Glomerular endothelial cell (primary cell): ENCODE results near the gene NANS. TPM values are rescaled to one million over a fixed set of nuclear protein-coding genes. Genes with fewer than 3 reads are reported as not detected.
"Not testable (repeated sequence)": the region's sequence is repeated elsewhere in the genome, so short reads cannot be mapped to it uniquely, and the experiment has no call there.

Experiments
- DNase-seq: peaks from one replicate; pipeline ENCODE4 v3.0.0-alpha.2; 2011; ENCODE audit warnings: low read depth, low spot score; ENCODE audit errors: extremely low read depth
- total RNA-seq: library from RNA; depleted of rRNA; stranded (reverse); fragments of >200 nt; gene quantifications from 2 replicates; pipeline ENCODE4 v1.2.3, GENCODE V29; 2015

Gene NANS, protein sequence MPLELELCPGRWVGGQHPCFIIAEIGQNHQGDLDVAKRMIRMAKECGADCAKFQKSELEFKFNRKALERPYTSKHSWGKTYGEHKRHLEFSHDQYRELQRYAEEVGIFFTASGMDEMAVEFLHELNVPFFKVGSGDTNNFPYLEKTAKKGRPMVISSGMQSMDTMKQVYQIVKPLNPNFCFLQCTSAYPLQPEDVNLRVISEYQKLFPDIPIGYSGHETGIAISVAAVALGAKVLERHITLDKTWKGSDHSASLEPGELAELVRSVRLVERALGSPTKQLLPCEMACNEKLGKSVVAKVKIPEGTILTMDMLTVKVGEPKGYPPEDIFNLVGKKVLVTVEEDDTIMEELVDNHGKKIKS
- 85.1 and 96.6 TPM in 2 replicates for total RNA-seq

GRCh38 chr9:98056269-98057137 lies at the start of gene NANS:
Gene NANS, plus strand, starts transcription at chr9:98056732. Its CDS starts 77 bp downstream, at chr9:98056809.
- peak; percentile 87 for DNase-seq

- DNase-seq: no peak
Measured at GRCh38 chr9:98007251-98007928, 49.1 kb upstream of the NANS start.

GRCh38 chr9:98008764-98009163 lies 47.8 kb upstream of the NANS start:
- no peak for DNase-seq

- DNase-seq: no peak
Measured at GRCh38 chr9:98009437-98009836, 47.1 kb upstream of the NANS start.

DNA sequence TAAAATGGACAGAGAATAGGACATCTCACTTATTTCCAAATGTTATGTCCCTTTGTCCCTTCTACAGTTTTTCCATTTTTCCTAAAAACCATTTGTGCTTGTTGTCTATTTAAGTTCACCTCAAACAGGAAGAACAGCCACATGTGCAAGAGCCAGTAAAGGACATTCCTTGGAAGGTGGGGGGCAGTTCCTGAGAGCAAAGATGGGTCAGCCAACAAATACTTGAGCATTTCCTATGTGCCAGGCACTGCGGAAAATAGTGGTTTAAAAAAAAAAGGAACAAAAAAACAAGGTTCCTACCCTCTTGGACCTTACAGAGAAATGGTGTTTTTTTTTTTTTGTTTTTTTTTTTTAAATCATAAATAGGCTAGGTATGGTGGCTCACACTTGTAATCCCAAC lies 46.6 kb upstream of the NANS start:
- peak; percentile 79 for DNase-seq

DNA sequence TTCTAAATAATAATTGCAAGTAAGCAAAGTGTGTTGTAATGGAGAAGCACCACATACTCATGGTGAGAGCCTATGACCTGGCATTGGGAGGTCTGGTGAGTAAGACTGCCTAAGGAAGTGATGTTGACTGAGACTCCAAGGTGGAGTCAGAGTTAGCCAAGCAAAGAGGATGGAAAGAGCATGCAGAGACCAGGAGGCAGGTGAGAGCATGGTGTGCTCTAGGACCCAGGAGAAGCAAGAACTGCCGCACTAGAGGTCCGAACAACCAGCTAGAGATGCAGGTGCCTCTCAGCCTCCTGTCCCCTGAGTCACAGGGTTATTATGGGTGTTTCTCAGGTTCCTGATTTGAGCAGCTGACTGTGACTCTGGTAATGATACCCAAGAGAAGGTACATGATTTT lies 46.1 kb upstream of the NANS start:
- DNase-seq: peak; percentile 54

GRCh38 chr9:98011122-98011521 lies 45.4 kb upstream of the NANS start:
- no peak for DNase-seq

GRCh38 chr9:98016137-98016680 lies 40.3 kb upstream of the NANS start:
- no peak for DNase-seq

DNA sequence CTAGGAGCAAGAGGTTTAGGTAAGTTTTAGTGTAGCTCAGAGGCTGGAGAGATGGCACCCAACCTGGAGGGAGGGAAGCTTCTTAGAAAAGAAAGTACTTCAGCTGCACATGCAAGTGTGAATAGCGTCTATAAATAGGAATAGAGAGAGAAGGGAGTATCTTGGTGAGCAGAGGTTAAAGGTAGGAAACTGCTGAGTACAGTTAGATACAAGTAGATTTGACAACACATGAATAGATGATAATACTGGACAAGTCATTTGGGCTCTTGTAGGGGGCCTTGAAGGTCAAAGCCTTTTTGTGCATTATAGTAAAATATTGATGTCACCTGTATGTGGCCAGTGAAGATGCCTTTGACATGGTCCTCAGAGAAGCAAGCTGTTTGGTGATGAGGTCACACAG lies 39.2 kb upstream of the NANS start:
- DNase-seq: no peak

DNA sequence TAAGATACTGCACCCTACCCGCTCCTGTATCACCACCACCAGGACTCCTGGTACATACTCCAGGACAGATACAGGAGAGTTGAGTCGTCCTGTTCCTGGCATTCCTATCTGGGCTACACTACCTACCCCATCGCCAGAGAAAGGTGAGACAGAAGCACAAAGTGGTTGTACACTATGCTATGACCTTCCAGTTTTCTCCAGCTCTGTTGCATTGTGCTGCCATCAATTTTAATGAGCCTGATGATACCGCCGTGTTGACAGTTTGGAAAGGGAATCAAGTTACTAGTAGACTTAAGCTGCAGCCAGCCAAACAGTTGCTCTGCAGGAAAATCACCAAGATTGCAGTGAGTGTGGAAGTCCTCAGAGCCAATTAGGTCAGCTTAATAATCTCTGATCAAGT lies 38.2 kb upstream of the NANS start:
- DNase-seq: no peak

DNA sequence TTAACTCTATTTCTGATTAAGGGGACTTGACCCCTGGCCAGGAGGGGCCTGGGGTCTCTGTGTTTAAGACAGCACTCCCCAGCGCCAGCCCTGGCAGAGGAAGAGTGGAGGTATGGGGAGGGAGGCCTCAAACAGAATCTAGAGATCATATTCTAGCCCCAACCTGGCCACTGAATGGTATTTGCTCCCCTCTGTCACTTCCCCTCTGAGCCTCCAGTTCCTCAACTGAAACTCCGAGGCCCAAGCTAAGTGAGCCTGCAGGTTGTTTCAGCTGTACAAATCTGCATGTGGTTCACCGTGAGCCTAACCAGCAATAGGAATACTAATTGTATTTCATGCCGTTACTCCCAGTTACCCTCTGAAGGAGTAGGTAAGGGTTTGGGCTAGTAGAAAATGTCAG lies 37.4 kb upstream of the NANS start:
- no peak for DNase-seq

GRCh38 chr9:98019869-98020268 lies 36.7 kb upstream of the NANS start:
- DNase-seq: not testable (repeated sequence)

DNA sequence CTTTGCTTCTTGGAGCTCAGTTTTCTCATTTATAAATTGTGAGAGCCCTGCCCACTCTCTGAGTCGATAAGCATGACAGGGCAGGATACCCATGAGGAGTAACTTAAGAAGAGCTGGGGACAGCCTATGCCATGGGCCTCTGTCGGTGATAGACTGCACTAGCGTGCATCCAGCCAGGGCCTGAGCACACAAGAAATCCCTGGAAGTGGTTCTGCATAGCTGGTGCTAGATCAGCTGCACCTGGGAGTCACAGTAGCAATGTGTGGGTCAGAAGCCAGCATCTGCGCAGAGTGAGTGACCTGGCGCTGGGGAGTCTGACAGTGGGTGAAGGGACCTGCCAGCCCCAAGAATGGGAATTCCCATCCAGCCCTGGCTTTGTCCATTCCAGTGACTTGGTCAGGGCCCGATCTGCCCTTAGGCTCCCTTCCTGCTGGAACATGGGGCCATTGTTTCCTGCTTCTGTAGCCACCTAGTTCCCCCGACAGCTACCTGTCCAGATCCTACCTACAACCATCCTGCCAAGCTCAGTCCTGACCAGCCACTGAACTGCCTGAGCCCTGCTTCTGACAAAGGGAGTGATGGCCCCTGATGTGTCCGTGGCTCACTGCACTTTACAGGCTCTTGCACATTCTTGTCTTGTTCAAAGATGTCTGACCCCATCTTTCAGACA lies 35.9 kb upstream of the NANS start:
- no peak for DNase-seq

DNA sequence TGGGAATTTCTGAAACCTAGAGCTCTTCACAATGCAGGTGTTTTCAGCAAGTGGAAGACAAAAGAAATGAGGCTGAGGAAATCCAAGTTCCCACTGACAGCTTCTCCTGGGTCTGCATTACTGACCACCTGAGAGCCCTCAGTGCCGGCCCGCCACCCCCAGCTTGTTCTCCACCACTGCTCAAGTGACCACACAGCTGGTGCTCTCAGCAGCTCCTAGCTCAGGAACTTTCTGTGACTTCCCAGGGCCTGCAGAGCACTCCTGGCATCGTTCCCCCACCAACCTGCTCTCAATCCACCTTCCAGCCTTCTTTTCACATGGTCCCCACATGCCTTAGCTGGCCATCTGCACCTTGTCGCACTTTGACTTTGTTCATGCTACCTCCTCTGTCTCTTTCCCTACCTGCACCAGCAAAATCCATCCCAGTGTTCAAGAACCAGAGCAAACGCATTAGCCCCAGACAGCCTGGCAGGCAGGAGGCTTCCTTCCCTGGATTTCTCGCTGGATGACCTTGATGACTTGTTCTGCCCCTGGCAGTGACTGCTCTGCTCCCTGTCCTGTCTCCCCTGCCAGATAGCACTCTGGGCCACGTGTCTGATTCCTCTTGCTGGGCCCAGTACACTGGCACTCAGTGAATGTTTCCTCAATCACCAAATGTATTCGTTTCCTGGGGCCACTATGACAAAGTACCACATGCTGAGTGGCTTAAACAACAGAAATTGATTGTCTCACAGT lies 35.1 kb upstream of the NANS start:
- no peak for DNase-seq

GRCh38 chr9:98022447-98022846 lies 34.1 kb upstream of the NANS start:
- DNase-seq: peak; percentile 23

DNA sequence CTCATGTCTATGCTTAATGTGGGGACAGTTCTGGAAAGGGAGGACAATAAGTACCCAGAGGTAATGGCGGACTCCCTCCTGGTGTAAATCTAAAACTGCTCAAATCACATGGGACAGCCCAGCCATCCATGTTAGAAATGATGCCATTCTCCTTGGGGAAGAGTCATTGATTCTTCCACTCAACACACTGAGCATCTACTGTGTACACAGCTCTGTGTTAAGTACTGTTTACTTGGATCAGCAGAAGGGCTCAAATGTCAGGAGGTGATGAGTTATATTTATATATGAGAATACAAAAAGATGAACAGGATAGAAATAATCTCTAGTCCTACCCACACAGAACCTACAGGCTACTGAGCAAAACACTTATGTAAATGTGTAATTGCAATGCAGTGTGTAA lies 31.8 kb upstream of the NANS start:
- no peak for DNase-seq

- DNase-seq: no peak
Measured at GRCh38 chr9:98031169-98031568, 25.4 kb upstream of the NANS start.

- DNase-seq: no peak
Measured at GRCh38 chr9:98031935-98032334, 24.6 kb upstream of the NANS start.

DNA sequence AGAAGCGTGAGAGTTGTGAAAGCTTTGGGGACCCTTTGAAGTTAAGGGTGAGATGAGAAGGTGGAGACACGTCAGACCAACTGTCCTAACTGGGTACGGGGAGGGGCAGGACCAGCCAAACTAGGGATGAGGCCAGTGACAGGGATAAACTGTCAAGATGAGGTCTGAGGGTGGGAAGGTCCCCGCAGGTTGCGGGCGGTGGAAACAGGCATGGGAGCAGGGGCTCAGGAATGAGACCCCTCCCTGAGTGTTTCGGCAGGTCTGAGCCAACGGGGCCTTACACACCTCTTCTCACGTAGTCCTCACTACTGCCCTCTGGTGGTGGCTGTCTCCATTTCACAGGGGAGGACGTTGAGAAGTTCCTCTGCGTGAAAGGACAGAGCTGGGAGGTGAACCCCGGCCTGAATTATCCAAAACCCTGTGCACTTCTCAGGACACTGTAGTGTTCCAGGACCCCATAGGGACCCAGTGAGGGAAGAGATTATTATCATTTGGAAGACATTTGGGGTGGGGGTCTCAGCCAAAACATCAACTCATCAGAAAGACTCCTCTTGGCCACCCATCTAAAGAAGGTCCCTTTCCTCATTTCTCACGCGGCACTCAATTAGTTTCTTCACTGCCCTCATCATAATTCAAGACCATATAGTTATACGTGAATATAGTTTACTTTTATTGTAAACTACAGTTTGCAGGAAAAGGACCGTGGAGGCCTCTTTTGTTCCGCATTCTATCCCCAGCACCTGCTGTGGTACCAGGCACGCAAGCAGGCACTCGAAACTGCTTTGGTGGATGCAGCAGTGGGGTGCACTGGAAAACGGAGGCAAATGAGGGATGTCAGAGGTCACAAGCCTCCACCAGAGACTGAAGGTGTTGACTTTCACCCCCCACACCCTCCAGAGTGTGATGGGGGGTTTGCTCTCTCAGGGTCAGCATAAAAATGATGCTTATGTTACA lies 21.7 kb upstream of the NANS start:
- peak; percentile 50 for DNase-seq
